Measurements from ENCODE around the gene GRIA4.

GRCh38 chr11:105863523-105863922, 253.7 kb downstream of the GRIA4 start:
- TF ChIP-seq, protein P1, sequence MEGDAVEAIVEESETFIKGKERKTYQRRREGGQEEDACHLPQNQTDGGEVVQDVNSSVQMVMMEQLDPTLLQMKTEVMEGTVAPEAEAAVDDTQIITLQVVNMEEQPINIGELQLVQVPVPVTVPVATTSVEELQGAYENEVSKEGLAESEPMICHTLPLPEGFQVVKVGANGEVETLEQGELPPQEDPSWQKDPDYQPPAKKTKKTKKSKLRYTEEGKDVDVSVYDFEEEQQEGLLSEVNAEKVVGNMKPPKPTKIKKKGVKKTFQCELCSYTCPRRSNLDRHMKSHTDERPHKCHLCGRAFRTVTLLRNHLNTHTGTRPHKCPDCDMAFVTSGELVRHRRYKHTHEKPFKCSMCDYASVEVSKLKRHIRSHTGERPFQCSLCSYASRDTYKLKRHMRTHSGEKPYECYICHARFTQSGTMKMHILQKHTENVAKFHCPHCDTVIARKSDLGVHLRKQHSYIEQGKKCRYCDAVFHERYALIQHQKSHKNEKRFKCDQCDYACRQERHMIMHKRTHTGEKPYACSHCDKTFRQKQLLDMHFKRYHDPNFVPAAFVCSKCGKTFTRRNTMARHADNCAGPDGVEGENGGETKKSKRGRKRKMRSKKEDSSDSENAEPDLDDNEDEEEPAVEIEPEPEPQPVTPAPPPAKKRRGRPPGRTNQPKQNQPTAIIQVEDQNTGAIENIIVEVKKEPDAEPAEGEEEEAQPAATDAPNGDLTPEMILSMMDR (IDR thresholded peaks at IDR 0.05), result no peak
- TF ChIP-seq POLR2A (IDR thresholded peaks at IDR 0.05) (no peak), POLR2AphosphoS5 (IDR thresholded peaks at IDR 0.05) (no peak)

Measured in upper lobe of left lung (tissue), 4 donors.